ENCODE data around the gene RAPGEF2.

- no peak for TF ChIP-seq CTCF (IDR thresholded peaks at IDR 0.05; ENCODE audit: low read depth, low read length, poor library complexity, severe bottlenecking)
- no peak for TF ChIP-seq EZH2phosphoT487 (IDR thresholded peaks at IDR 0.05; ENCODE audit: borderline replicate concordance, low read length)
These were observed 52.2 kb downstream of the RAPGEF2 start for GRCh38 chr4:159155119-159155518.
